Parathyroid adenoma (tissue), 2 donors: ENCODE measurements around the gene PPP2R5A.

Source experiments
- H2AFZ ChIP-seq: fragments of 300-600 bp; sonication (generic); one replicate; pipeline ENCODE4 v1.7.0; 2017; ENCODE audit warnings: antibody characterized with exemption, mild to moderate bottlenecking
- H3K27ac ChIP-seq: fragments of 300-600 bp; sonication (generic); one replicate; pipeline ENCODE4 v1.7.0; 2017
- H3K27me3 ChIP-seq: fragments of 300-600 bp; sonication (generic); one replicate; pipeline ENCODE4 v1.7.0; 2017; ENCODE audit warnings: low read length; ENCODE audit not compliant: control insufficient read depth, insufficient read depth
- H3K36me3 ChIP-seq: fragments of 300-600 bp; sonication (generic); one replicate; pipeline ENCODE4 v1.7.0; 2017; ENCODE audit warnings: low read length; ENCODE audit not compliant: control insufficient read depth, insufficient read depth
- H3K4me1 ChIP-seq: fragments of 300-600 bp; sonication (generic); one replicate; pipeline ENCODE4 v1.7.0; 2017; ENCODE audit warnings: control low read depth
- H3K4me2 ChIP-seq: fragments of 300-600 bp; sonication (generic); one replicate; pipeline ENCODE4 v1.7.0; 2017; ENCODE audit warnings: low read length
- H3K4me3 ChIP-seq: fragments of 300-600 bp; sonication (generic); one replicate; pipeline ENCODE4 v1.7.0; 2017; ENCODE audit warnings: low read depth, low read length
- H3K79me2 ChIP-seq: fragments of 300-600 bp; sonication (generic); one replicate; pipeline ENCODE4 v1.7.0; 2017; ENCODE audit warnings: control low read depth
- H3K9ac ChIP-seq: fragments of 300-600 bp; sonication (generic); one replicate; pipeline ENCODE4 v1.7.0; 2017; ENCODE audit warnings: mild to moderate bottlenecking
- H3K9me3 ChIP-seq: fragments of 300-600 bp; sonication (generic); one replicate; pipeline ENCODE4 v1.7.0; 2017; ENCODE audit warnings: low read length; ENCODE audit not compliant: control insufficient read depth
- TF ChIP-seq, protein P1 (sequence below): fragments of 300-600 bp; sonication (generic); IDR thresholded peaks from one replicate; pipeline ENCODE4 v1.7.0; 2017; ENCODE audit warnings: antibody characterized with exemption, mild to moderate bottlenecking
- donor health status: primary hyperparathyroidism.

PPP2R5A gene

GRCh38 chr1:212256369-212256768, 28.8 kb upstream of the PPP2R5A start:
- Histone ChIP-seq H3K79me2 (no peaks in the 10 kb centered on the region), H3K9me3 (no peaks in the 10 kb centered on the region), H3K4me3 (no peak overlapping the region), H3K9ac (no peak overlapping the region), H3K36me3 (no peaks in the 10 kb centered on the region), H3K27ac (no peak overlapping the region), H3K27me3 (no peaks in the 10 kb centered on the region), H2AFZ (no peak overlapping the region), H3K4me2 (no peak overlapping the region), H3K4me1 (no peaks in the 10 kb centered on the region)
- TF ChIP-seq, protein P1, sequence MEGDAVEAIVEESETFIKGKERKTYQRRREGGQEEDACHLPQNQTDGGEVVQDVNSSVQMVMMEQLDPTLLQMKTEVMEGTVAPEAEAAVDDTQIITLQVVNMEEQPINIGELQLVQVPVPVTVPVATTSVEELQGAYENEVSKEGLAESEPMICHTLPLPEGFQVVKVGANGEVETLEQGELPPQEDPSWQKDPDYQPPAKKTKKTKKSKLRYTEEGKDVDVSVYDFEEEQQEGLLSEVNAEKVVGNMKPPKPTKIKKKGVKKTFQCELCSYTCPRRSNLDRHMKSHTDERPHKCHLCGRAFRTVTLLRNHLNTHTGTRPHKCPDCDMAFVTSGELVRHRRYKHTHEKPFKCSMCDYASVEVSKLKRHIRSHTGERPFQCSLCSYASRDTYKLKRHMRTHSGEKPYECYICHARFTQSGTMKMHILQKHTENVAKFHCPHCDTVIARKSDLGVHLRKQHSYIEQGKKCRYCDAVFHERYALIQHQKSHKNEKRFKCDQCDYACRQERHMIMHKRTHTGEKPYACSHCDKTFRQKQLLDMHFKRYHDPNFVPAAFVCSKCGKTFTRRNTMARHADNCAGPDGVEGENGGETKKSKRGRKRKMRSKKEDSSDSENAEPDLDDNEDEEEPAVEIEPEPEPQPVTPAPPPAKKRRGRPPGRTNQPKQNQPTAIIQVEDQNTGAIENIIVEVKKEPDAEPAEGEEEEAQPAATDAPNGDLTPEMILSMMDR: no peak

GRCh38 chr1:212257157-212257556, 28.1 kb upstream of the PPP2R5A start:
- Histone ChIP-seq H3K4me1 (no peaks in the 10 kb centered on the region), H3K27me3 (no peaks in the 10 kb centered on the region), H3K27ac (no peak overlapping the region), H3K9ac (no peak overlapping the region), H2AFZ (no peak overlapping the region), H3K9me3 (no peaks in the 10 kb centered on the region), H3K36me3 (no peaks in the 10 kb centered on the region), H3K4me3 (no peak overlapping the region), H3K4me2 (no peak overlapping the region), H3K79me2 (no peaks in the 10 kb centered on the region)
- TF ChIP-seq, protein P1: no peak

DNA sequence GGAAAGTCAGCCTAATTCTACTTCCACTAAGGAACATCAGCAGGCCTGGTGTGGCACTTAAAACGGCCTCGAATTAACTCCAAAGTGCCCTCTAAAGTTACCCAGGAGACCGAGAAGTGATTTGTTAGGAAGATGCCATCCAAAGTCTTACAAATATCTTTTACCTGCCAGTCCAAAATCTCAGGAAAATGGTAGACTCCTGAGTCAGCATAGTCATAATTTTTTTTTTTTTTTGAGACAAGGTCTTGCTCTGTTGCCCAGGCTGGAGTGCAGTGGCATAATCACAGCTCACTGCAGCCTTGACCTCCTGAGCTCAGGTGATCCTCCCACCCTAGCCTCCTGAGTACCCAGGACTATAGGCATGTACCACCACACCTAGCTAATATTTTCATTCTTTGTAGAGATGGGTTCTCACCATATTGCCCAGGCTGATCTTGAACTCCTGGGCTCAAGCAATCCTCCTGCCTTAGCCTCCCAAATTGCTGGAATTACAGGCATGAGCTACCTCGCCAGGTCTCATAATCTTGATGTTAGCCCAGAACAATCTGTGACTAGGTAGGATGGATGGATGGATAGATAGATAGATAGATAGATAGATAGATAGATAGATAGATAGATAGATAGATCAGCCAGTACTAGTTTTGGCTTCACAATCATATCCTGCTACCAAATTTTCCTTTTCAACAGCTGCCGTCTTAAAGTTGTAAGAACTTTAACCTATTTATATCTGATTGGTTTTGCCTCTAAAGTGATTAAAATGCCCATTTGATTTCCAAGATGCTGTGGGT, 25.3 kb upstream of the PPP2R5A start:
- Histone ChIP-seq H3K4me3 (no peak overlapping the region), H3K9me3 (no peaks in the 10 kb centered on the region), H3K36me3 (no peaks in the 10 kb centered on the region), H3K4me2 (no peak overlapping the region), H3K27ac (no peak overlapping the region), H2AFZ (no peak overlapping the region), H3K27me3 (no peaks in the 10 kb centered on the region), H3K9ac (no peak overlapping the region), H3K79me2 (no peaks in the 10 kb centered on the region), H3K4me1 (no peaks in the 10 kb centered on the region)
- TF ChIP-seq, protein P1: no peak

DNA sequence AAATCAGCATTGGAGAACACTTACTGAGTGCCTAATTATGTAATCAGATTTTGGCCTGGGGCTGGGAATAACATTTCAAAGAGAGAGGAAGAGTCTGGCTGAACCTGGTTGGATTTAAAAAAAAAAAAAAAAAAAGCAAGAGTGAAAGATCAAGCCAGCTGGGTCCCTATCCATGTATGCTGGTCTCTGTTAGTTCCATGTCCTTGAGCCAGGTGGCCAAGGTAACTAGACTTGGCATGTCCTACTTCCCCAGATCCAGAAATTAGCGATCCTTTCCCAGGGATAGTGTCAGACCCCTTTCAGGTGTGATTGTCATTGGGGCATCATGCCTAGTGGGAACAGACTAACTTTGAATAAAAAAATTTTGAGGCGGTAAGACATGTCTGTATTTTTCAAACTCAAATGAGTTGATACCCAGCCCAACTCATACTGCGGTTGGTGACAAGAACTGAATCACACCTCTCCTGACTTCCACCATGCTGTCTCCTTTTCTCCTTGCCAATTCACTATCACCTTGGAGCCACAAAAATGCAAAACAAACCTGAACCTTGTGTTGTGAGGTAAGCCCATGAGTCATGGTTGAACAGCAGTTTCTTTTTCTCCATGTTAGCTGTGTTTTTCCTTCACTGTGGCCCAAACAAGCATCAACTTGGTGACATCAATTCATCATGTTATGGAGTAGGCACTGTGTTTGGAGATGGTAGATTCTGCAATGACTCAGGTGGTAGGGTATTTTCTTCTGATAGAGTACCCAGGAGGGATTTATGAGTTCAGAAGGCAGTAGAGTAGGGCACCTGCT, 24.5 kb upstream of the PPP2R5A start:
- no peak overlapping the region for H3K4me3 ChIP-seq
- H3K79me2 ChIP-seq: no peaks in the 10 kb centered on the region
- no peak overlapping the region for H3K27ac ChIP-seq
- TF ChIP-seq, protein P1: no peak
- H3K4me2 ChIP-seq: no peak overlapping the region
- H3K27me3 ChIP-seq: no peaks in the 10 kb centered on the region
- no peaks in the 10 kb centered on the region for H3K9me3 ChIP-seq
- H3K4me1 ChIP-seq: no peaks in the 10 kb centered on the region
- no peak overlapping the region for H2AFZ ChIP-seq
- H3K9ac ChIP-seq: no peak overlapping the region
- H3K36me3 ChIP-seq: no peaks in the 10 kb centered on the region
